ENCODE results near the gene SPO11.

SPO11 gene

GRCh38 chr20:57283860-57284259 lies 45.7 kb upstream of the SPO11 start:
- Histone ChIP-seq H2BK120ac (ENCODE audit: low read depth, low read length) (no peak overlapping the region), H3K27ac (replicated peaks; ENCODE audit: low read length) (peak overlapping the region; percentile 93), H3K4ac (ENCODE audit: low read length) (no peak overlapping the region), H3K18ac (ENCODE audit: low read length) (peak overlapping the region; percentile 91), H2BK5ac (ENCODE audit: low read length) (peak overlapping the region; percentile 1), H2BK15ac (ENCODE audit: low read length) (peak overlapping the region; percentile 7), H3K4me3 (ENCODE audit: low read length in 2 of 2) (no peak overlapping the region), H3K27me3 (ENCODE audit: control insufficient read depth in 3 of 3, insufficient read depth in 3 of 3, low read depth in 1 of 3, low read length in 3 of 3) (no peaks in the 10 kb centered on the region), H3K4me1 (ENCODE audit: control insufficient read depth in 2 of 2, insufficient read depth in 1 of 2, low read depth in 1 of 2, low read length in 2 of 2) (peaks cover 44 to 69% of the 10 kb centered on the region in 2 donors), H3K36me3 (replicated peaks in 1 of 2; ENCODE audit: control insufficient read depth in 2 of 2, insufficient read depth in 2 of 2, low read length in 2 of 2) (no peaks in the 10 kb centered on the region), H2AFZ (ENCODE audit: low read length) (no peak overlapping the region), H3K4me2 (ENCODE audit: insufficient read depth, low read length, poor library complexity, severe bottlenecking) (no peak overlapping the region), H2BK12ac (ENCODE audit: low read length) (no peak overlapping the region), H3K79me1 (ENCODE audit: low read depth, low read length) (no peaks in the 10 kb centered on the region), H4K8ac (ENCODE audit: low read depth, low read length) (no peak overlapping the region), H3K9me3 (replicated peaks in 1 of 2; ENCODE audit: control insufficient read depth in 2 of 2, insufficient read depth in 1 of 2, low read depth in 1 of 2, low read length in 2 of 2) (no peaks in the 10 kb centered on the region), H3K23ac (ENCODE audit: low read depth, low read length, poor library complexity) (no peak overlapping the region), H3K14ac (ENCODE audit: low read length) (no peak overlapping the region), H4K91ac (ENCODE audit: low read depth, low read length, poor library complexity) (no peak overlapping the region), H2AK5ac (ENCODE audit: low read depth, low read length) (peak overlapping the region; percentile 33), H3K9ac (ENCODE audit: low read depth, low read length, poor library complexity) (no peak overlapping the region)
- WGBS, 2 donors (ENCODE audit: extremely low coverage in 2 of 2, insufficient read length in 2 of 2, insufficient replicate concordance in 1 of 2), result no CpG with 5 or more reads among the region's 7 CpGs
- no peak for DNase-seq (ENCODE audit: low spot score)

- no CpG with 5 or more reads among the region's 14 CpGs for WGBS, 2 donors (ENCODE audit: extremely low coverage in 2 of 2, insufficient read length in 2 of 2, insufficient replicate concordance in 1 of 2)
- H3K27me3 ChIP-seq (ENCODE audit: control insufficient read depth in 3 of 3, insufficient read depth in 3 of 3, low read depth in 1 of 3, low read length in 3 of 3), result no peaks in the 10 kb centered on the region
Observed at GRCh38 chr20:57287007-57287880, 42.4 kb upstream of the SPO11 start.

DNA sequence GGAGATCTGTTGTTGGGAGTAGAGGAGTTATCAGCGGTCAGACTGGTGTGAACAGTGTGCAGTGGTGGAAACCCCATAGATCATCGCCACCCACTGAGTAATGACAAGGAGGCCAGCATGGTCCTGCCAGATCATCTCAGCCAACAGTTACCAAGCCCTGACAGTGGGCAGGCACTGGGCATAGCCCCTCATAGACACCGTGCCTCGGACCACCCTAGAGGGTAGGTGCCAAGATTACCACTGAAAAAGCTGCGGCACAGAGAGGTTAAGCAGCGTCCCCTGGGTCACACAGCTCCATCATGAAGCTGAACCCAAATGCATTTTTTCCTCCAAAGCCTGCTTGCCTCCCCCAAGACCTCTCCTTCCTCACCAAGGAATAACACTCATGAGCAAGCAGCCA lies 41.7 kb upstream of the SPO11 start:
- Histone ChIP-seq H2AK5ac (ENCODE audit: low read depth, low read length) (peak overlapping the region; percentile 5), H4K91ac (ENCODE audit: low read depth, low read length, poor library complexity) (no peak overlapping the region), H3K4ac (ENCODE audit: low read length) (no peak overlapping the region), H3K4me2 (ENCODE audit: insufficient read depth, low read length, poor library complexity, severe bottlenecking) (no peak overlapping the region), H3K36me3 (replicated peaks in 1 of 2; ENCODE audit: control insufficient read depth in 2 of 2, insufficient read depth in 2 of 2, low read length in 2 of 2) (no peaks in the 10 kb centered on the region), H3K18ac (ENCODE audit: low read length) (peak overlapping the region; percentile 39), H4K8ac (ENCODE audit: low read depth, low read length) (no peak overlapping the region), H2BK5ac (ENCODE audit: low read length) (no peak overlapping the region), H3K79me1 (ENCODE audit: low read depth, low read length) (no peaks in the 10 kb centered on the region), H3K23ac (ENCODE audit: low read depth, low read length, poor library complexity) (no peak overlapping the region), H3K27ac (replicated peaks; ENCODE audit: low read length) (peak overlapping the region; percentile 3), H3K9ac (ENCODE audit: low read depth, low read length, poor library complexity) (no peak overlapping the region), H3K4me1 (ENCODE audit: control insufficient read depth in 2 of 2, insufficient read depth in 1 of 2, low read depth in 1 of 2, low read length in 2 of 2) (peaks cover 48 to 55% of the 10 kb centered on the region in 2 donors), H3K14ac (ENCODE audit: low read length) (no peak overlapping the region), H3K9me3 (replicated peaks in 1 of 2; ENCODE audit: control insufficient read depth in 2 of 2, insufficient read depth in 1 of 2, low read depth in 1 of 2, low read length in 2 of 2) (peaks cover 0 to 6% of the 10 kb centered on the region in 2 donors), H2BK120ac (ENCODE audit: low read depth, low read length) (no peak overlapping the region), H3K4me3 (ENCODE audit: low read length in 2 of 2) (no peak overlapping the region), H2BK15ac (ENCODE audit: low read length) (no peak overlapping the region), H2BK12ac (ENCODE audit: low read length) (no peak overlapping the region), H2AFZ (ENCODE audit: low read length) (no peak overlapping the region), H3K27me3 (ENCODE audit: control insufficient read depth in 3 of 3, insufficient read depth in 3 of 3, low read depth in 1 of 3, low read length in 3 of 3) (no peaks in the 10 kb centered on the region)
- WGBS, 2 donors (ENCODE audit: extremely low coverage in 2 of 2, insufficient read length in 2 of 2, insufficient replicate concordance in 1 of 2), result no CpG with 5 or more reads among the region's 6 CpGs
- DNase-seq (ENCODE audit: low spot score), result no peak

More at GRCh38 chr20:57287007-57287880, 42.4 kb upstream of the SPO11 start:
- Histone ChIP-seq H3K9ac (ENCODE audit: low read depth, low read length, poor library complexity) (no peak overlapping the region), H3K4me1 (ENCODE audit: control insufficient read depth in 2 of 2, insufficient read depth in 1 of 2, low read depth in 1 of 2, low read length in 2 of 2) (peaks cover 46 to 61% of the 10 kb centered on the region in 2 donors), H4K91ac (ENCODE audit: low read depth, low read length, poor library complexity) (no peak overlapping the region), H2BK5ac (ENCODE audit: low read length) (no peak overlapping the region), H3K9me3 (replicated peaks in 1 of 2; ENCODE audit: control insufficient read depth in 2 of 2, insufficient read depth in 1 of 2, low read depth in 1 of 2, low read length in 2 of 2) (peaks cover 0 to 6% of the 10 kb centered on the region in 2 donors), H3K18ac (ENCODE audit: low read length) (peak overlapping the region; percentile 66), H3K4ac (ENCODE audit: low read length) (no peak overlapping the region), H3K79me1 (ENCODE audit: low read depth, low read length) (no peaks in the 10 kb centered on the region), H2AK5ac (ENCODE audit: low read depth, low read length) (no peak overlapping the region), H2BK120ac (ENCODE audit: low read depth, low read length) (peak overlapping the region; percentile 76), H3K36me3 (replicated peaks in 1 of 2; ENCODE audit: control insufficient read depth in 2 of 2, insufficient read depth in 2 of 2, low read length in 2 of 2) (no peaks in the 10 kb centered on the region), H4K8ac (ENCODE audit: low read depth, low read length) (peak overlapping the region; percentile 26), H3K14ac (ENCODE audit: low read length) (no peak overlapping the region), H3K23ac (ENCODE audit: low read depth, low read length, poor library complexity) (no peak overlapping the region), H3K4me2 (ENCODE audit: insufficient read depth, low read length, poor library complexity, severe bottlenecking) (no peak overlapping the region), H3K4me3 (ENCODE audit: low read length in 2 of 2) (no peak overlapping the region), H3K27ac (replicated peaks; ENCODE audit: low read length) (peak overlapping the region; percentile 69), H2BK15ac (ENCODE audit: low read length) (no peak overlapping the region), H2AFZ (ENCODE audit: low read length) (peak overlapping the region; percentile 53), H2BK12ac (ENCODE audit: low read length) (peak overlapping the region; percentile 25)
- no peak for DNase-seq (ENCODE audit: low spot score)

GRCh38 chr20:57288651-57289277 lies 40.8 kb upstream of the SPO11 start:
- Histone ChIP-seq H3K9ac (ENCODE audit: low read depth, low read length, poor library complexity) (no peak overlapping the region), H2BK120ac (ENCODE audit: low read depth, low read length) (peak overlapping the region; percentile 21), H2AK5ac (ENCODE audit: low read depth, low read length) (peak overlapping the region; percentile 16), H2BK5ac (ENCODE audit: low read length) (no peak overlapping the region), H2AFZ (ENCODE audit: low read length) (no peak overlapping the region), H3K4me1 (ENCODE audit: control insufficient read depth in 2 of 2, insufficient read depth in 1 of 2, low read depth in 1 of 2, low read length in 2 of 2) (peaks cover 44 to 51% of the 10 kb centered on the region in 2 donors), H2BK15ac (ENCODE audit: low read length) (no peak overlapping the region), H3K18ac (ENCODE audit: low read length) (peak overlapping the region; percentile 6), H3K27ac (replicated peaks; ENCODE audit: low read length) (no peak overlapping the region), H3K4me3 (ENCODE audit: low read length in 2 of 2) (no peak overlapping the region), H3K4me2 (ENCODE audit: insufficient read depth, low read length, poor library complexity, severe bottlenecking) (no peak overlapping the region), H3K9me3 (replicated peaks in 1 of 2; ENCODE audit: control insufficient read depth in 2 of 2, insufficient read depth in 1 of 2, low read depth in 1 of 2, low read length in 2 of 2) (peaks cover 0 to 6% of the 10 kb centered on the region in 2 donors), H3K79me1 (ENCODE audit: low read depth, low read length) (no peaks in the 10 kb centered on the region), H3K23ac (ENCODE audit: low read depth, low read length, poor library complexity) (no peak overlapping the region), H3K14ac (ENCODE audit: low read length) (no peak overlapping the region), H4K91ac (ENCODE audit: low read depth, low read length, poor library complexity) (no peak overlapping the region), H3K36me3 (replicated peaks in 1 of 2; ENCODE audit: control insufficient read depth in 2 of 2, insufficient read depth in 2 of 2, low read length in 2 of 2) (no peaks in the 10 kb centered on the region), H4K8ac (ENCODE audit: low read depth, low read length) (no peak overlapping the region), H3K4ac (ENCODE audit: low read length) (no peak overlapping the region), H2BK12ac (ENCODE audit: low read length) (no peak overlapping the region), H3K27me3 (ENCODE audit: control insufficient read depth in 3 of 3, insufficient read depth in 3 of 3, low read depth in 1 of 3, low read length in 3 of 3) (no peaks in the 10 kb centered on the region)
- no peak for DNase-seq (ENCODE audit: low spot score)
- WGBS, 2 donors (ENCODE audit: extremely low coverage in 2 of 2, insufficient read length in 2 of 2, insufficient replicate concordance in 1 of 2), result no CpG with 5 or more reads among the region's 16 CpGs
